HG03039 (cell line): ENCODE measurements around the gene HNRNPA1.

ENCODE experiments used
- ATAC-seq: cut with Tn5 transposase; IDR thresholded peaks from one replicate; pipeline ENCODE4 v1.9.1; 2021; ENCODE audit warnings: mild to moderate bottlenecking, moderate library complexity; ENCODE audit not compliant: unreplicated experiment

Gene HNRNPA1

GRCh38 chr12:54333420-54334034 is 53.0 kb downstream of the HNRNPA1 start:
- no peak for ATAC-seq
